CD1c-positive myeloid dendritic cell (primary cell): Measurements from ENCODE around the gene CD69.
"Not testable (repeated sequence)": the region's sequence is repeated elsewhere in the genome, so short reads cannot be mapped to it uniquely, and the experiment has no call there.

Source experiments
- DNase-seq: peaks from one replicate; pipeline ENCODE4 v3.0.0-alpha.2; 2016; ENCODE audit errors: extremely low spot score

Gene CD69

DNA sequence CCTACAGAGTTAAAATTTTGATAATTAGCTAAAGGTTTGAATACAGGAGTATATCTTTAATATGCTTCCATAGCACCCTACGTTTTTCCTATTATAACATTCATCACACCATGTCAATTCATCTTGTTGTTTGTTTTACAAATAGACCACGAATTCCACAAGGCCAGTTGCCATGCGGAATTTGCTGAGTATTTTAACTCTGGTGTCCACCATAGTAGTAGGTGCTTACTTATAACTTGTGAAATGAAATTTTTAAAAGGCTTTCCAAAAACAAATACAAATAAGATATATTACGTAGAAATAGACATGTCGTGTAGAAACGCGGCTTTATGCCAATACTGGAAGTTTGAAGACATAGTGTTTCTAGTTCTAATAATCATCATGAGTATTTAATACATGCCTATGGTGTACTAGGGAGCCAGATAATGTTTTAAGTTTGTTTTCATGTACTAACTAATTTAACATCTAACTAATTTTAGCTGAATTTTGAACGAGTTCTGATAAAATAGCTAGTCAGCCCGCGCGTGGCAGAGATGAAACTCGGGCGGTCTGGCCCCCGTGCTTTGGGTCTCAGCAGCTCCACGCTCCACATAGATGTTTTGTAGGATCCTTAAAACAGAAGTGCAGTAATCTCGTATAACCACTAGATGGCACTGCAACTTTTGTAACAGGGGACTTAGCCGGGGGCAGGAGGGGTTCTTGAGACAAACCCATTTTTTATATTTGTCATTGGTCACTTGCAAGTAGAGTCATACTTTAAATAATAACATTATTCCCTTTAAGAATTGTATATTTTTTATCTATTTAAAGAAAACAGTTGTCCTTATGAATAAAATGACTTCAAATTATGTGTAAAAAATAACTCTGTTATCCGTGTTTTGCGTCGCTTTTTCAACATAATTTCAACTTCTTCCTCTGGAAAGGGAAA, 10.2 kb downstream of the CD69 start:
- peak; percentile 86 for DNase-seq

DNA sequence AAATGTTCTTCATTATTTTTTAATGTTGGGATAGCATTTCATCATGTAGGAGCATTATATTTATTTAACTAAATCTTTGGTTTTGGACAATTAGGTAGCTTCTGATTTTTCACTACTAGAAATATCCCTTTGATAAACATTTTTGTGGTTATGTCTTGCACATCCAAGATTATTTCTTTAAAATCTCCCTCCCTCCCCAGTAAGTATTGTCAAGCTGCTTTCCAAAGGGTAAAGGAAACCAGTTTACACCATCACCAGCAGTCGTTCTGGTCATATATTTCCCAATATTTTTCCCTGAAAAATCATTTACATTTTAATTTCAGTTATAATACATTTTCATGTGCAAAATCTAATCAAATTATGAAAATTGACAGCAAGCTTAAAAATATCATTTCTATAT, 11.1 kb downstream of the CD69 start:
- DNase-seq, result no peak

DNA sequence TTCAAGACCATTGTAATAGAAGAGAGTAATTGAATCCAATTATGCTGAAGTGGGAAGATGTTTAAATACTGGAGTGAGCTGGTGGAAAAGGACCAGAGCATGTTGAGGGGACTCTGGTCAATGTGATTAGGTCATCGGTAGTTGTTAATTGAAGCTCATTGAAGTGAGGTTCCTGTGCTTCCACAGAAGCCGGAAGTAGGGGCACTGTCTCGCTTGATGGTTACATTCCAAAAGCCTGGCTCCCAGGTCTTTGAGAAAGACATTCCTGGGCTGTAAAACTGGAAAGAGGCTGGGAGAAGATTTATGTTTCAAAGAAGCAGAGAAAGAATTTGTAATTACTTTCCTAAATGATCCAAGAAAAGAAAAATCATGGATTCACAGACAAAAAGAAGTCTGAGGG, 15.5 kb downstream of the CD69 start:
- no peak for DNase-seq

DNA sequence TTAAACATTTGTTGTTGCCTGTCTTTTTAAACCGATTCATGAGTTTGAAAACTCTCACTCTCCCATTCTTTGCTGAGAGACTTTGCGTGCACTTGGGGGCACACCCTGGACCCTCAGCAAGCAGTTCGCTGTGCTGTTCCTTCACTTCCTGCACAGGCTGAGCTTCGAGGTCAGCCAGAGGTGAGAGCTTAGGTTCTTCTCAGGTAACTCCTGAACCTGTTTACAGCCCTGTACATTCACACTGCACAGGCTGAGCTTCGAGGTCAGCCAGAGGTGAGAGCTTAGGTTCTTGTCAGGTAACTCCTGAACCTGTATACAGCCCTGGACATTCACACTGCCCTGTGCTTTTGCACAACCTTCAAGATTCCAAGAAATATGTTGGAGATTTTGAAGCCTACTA, 18.0 kb downstream of the CD69 start:
- no peak for DNase-seq

DNA sequence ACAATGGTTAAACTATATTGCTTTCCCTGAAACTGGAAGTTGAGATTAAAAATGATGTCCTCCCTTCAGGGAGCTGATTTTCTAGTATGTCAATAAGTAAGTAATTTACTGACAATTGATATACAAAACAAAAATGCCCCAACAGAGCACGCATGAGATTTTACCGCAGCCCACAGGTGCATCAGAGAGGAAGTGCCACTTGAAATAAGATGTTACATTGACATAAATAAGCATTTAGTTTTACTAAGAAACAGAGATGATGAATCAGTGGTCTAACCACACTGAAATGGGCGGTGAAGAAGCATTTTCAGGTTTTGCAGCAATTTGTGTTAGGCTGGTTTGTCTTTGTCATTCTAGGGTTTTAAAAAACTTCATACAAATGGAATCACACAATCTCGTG, 19.0 kb downstream of the CD69 start:
- peak; percentile 76 for DNase-seq

DNA sequence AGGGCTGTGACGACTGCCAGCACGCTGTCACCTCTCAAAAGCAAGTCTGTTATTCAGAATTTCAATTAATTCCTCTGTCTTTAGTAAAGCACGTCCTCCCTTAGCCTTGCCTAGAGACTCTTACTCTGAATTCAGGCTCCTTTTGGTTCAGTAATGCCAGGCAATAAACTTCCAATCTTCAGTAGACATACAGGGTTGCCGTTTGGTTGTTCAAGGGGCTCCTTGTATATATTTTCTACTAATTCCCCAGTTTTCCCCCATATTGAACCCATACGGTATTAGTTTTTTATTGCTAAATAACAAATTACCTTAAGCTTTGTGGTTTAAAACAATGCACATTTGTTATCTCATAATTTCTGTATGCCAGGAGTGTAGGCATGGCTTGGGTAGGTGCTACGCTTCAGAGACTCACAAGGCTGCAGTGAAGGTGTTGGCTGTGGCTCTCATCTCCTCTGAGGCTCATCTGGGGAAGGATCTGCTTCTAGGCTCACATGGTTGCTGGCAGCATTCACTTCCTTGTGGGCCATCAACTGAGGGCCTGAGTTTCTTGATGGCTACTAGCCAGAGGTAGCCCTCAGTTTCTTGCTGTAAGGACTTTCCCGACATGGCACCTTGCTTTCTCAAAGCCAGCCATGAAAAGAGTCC, 20.5 kb downstream of the CD69 start:
- no peak for DNase-seq

DNA sequence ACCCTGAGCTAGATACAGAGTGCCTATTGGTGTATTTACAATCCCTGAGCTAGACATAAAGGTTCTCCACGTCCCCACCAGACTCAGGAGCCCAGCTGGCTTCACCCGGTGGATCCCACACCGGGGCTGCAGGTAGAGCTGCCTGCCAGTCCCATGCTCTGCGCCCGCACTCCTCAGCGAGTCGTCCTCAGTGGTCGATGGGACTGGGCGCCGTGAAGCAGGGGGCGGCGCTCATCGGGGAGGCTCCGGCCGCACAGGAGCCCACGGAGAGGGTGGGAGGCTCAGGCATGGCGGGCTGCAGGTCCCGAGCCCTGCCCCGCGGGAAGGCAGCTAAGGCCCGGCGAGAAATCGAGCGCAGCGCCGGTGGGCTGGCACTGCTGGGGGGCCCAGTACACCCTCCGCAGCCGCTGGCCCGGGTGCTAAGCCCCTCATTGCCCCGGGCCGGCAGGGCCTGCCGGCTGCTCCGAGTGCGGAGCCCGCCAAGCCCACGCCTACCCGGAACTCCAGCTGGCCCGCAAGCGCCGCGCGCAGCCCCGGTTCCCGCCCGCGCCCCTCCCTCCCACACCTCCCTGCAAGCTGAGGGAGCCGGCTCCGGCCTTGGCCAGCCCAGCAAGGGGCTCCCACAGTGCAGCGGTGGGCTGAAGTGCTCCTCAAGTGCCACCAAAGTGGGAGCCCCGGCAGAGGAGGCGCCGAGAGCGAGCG, 21.1 kb downstream of the CD69 start:
- not testable (repeated sequence) for DNase-seq

DNA sequence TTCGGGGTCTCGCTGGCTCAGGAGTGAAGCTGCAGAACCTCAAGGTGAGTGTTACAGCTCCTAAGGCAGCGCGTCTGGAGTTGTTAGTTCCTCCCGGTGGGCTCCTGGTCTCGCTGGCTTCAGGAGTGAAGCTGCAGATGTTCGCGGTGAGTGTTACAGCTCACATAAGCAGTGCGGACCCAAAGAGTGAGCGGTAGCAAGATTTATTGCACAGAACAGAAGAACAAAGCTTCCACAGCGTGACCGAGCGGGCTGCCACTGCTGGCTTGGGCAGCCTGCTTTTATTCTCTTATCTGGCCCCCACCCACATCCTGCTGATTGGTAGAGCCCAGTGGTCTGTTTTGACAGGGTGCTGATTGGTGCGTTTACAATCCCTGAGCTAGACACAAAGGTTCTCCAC, 21.8 kb downstream of the CD69 start:
- DNase-seq, result not testable (repeated sequence)

DNA sequence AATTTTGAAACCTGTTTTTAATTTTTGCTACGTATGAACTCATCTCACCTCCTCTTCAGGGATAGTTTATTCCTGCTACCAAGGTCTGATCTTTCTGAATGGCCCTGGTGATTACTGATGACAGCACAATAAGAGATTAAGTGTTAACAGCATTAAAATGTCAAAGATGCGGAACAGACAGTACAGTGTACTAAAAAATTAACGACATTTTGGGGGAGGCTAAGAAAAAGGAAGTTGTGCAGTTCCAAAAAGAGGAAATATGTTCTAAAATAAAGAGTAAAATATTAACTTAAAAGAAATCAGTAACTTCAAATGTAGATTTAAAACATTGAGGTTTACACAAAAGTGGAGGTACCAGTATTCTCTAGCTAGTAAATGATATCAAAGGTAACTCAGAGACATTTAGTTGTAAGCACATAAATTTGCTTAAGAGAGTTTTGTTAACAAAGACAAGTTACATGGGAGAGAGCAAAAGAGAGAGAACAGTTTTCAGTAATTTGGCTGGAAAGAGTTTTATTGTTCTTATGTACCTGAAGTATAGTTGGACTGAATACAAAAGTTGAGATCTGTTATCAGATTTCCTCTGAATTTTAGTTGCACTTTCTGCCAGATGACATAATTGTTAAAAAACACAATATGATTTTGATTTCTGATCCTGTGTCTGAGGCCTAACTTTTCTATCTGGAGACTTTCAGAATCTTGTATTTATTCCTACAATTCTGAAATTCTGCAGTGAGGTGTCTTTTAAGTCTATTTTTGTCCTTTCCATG, 23.6 kb downstream of the CD69 start:
- peak; percentile 75 for DNase-seq

DNA sequence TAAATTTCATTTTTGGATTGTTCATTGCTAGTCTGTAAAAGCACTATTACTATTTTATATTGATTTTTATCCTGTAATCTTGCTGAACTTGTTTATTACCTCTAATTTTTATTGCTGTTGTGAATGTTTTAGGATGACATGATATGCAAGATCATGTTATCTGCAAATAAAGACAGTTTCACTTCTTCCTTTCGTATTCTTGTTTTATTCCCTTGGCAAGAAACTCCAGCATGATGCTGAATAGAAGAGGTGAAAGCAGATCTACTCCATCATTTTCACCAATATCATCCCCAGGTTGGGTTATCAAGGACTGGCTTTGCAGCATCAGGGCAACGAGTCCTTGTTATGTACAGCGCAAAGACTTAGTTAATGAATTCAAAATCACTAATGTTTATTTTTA, 25.1 kb downstream of the CD69 start:
- DNase-seq, result peak; percentile 49

DNA sequence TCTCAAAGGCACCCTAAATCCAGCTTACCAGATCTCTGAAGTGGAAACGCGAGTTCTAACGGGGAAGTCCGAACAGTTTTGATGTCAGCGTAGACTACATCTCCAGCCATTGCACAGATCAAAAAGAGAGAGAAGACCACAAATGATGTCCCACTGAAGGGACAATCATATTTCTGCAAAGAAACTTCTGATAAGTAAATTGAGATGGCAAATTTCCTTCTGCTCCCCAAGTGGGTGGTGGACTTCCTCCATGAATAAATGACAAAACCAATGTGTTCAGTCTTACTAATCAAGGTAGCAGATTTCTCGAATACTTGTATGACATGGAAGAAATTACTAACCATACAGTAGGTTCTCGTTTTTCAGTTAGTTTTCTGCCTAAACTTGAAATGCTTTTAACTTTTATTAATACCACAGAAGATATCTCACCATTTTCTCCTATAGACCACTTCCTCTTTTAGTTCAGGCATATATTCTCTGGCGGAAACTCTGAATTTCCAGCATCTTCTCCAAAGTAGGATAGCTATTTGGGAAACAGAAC, 27.7 kb downstream of the CD69 start, which contains the start of gene CLECL1:
Gene CLECL1 (minus strand): TSS at position 177 of the 541 bp plus-strand sequence.
- peak; percentile 83 for DNase-seq

DNA sequence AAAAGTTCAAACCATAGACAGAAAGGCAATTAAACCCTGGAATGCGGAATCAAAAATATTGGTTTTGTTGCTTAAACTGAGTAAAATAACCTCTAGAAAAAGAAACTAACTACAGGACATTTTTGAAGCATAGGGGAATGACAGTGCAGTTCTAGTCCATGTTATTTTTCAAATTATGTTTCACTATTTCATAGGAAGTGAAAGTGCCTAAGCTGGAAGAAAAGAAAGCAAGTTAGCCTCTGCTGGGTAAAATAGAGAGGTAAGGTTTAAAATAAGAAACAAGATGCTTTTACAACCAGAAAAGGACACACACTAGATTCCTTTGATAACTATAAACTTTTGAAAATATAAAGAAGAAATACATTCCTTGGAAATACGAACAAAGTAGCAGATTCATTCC, 28.9 kb downstream of the CD69 start:
- peak; percentile 74 for DNase-seq

DNA sequence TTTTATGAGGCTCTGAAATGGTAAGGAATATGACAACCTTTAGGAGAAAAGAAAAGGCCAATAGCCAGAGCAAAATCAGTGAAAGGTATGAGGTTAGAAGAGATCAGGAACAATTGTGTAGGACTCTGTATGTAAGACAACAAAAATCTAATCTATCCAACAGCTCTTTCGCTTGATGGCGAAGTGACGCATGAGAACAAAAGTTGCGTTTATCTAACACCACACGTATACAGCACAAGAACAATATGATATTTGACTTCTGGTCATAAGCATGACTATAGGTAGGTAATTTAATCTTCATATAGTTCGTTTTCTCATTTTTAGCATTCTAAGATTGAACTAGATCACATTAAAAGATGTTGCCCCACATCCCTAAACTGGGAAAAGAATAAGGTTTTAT, 29.3 kb downstream of the CD69 start:
- DNase-seq, result no peak

DNA sequence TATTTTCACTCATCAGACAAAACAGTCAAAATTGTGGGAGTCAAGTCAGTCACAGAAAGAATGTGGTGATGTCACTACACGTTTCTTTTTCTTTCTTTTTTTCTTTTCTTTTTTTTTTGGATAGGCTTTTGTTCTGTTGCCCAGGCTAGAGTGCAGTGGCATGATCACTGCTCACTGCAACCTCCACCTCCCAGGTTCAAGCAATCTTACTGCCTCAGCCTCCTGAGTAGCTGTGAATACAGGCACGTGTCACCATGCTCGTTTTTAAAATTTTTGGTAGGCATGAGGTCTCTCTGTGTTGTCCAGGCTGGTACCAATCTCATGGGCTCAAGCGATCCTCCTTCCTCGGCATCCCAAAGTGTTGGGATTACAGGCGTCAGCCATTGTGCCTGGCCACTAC, 30.1 kb downstream of the CD69 start:
- DNase-seq, result no peak

DNA sequence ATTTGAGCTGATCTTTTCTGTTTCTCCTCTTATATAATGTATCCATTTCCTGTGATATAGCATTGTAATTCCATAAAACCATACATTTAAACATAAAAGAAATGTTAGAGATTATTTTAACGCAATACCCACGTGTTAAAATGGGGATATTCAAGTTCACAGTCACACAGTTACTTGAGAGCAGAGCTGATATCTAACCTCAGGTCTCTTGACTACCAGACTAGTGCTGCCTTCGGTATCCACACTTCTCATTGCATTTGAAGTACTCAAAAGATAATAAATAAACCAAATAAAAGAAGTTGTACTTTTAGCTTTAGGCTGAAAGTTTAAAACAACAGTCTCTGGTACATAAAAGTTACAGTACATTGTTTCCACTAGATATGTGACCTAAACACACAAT, 30.7 kb downstream of the CD69 start:
- no peak for DNase-seq

DNA sequence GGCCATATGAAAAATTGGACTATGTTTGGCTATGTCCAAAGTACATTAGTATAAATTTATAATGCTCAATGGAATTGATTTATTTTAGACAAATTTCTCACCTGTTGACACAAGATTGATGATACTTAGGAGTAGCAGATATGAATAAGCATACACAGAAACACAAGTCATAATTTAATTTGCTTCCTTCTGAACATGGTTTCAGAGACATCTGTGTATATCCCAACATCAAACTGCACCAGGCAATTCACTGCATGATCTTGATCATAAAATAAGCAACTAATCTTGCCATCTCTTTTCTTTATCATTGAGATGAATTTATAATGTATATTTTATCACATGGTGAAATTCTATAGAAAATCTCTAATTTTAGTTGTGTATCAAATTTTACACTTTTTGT, 31.6 kb downstream of the CD69 start:
- no peak for DNase-seq

DNA sequence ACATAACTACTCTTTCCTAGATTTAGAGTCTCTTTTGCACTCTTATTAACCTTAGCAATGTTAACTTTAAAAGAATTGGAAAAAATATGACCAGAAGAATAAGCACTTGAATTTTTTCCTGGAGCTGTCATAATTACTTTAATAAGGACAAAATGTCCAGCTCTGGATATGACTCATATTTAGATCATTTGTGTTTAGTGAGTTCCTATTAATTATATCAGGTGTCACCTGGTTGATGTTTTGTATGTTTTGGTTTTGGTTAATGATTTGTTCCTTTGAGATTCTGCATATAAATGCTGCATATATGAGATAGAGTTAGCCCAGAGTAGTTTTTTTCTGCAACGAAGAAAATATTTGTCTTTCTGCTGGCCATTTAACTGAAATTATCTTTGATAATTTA, 32.9 kb downstream of the CD69 start:
- no peak for DNase-seq

DNA sequence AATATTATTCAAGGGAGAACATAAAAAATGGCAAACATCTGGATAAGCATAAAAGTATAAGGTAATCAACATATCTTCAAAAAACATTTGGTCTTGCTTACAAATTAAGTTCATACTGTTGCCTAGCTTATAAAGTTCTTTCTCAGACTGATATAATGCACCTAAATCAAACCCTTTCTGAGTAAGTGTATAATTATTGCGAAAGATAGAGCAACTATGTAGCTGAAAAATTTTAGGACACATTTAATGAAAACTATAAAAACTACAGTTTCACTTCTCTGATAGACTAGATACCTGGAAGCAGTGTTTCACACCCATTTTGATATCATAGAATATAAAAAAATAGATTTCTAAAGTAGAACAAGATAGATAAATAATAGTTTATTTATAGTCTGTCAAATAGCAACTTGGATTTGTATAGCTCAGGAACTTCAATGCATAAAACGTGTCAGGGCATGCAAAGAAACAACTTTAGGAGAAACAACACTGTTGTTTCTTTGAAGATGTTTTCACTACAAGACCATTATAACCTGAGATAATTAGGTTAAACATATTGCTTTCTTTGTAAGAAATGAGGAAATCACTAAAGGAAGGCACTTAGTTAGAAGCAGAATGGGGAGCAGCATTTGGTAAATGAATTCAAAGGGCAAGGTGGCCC, 35.4 kb downstream of the CD69 start:
- DNase-seq, result no peak

DNA sequence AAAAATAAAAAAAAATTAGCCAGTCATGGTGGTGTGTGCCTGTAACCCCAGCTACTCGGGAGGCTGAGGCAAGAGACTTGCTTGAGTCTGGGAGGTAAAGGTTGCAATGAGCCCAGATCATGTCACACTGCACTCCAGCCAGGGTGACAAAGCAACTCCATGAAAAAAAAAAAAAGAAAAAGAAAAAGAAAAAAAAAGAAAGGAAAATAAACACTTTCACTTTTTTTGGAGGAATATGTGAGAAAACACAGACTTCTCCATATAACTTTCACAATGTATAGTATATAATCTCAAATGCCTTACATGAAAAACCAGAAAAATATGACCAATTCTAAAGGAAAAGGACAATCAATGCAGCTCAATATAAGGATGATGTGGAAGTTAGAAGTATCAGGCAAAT, 36.7 kb downstream of the CD69 start:
- DNase-seq, result no peak

DNA sequence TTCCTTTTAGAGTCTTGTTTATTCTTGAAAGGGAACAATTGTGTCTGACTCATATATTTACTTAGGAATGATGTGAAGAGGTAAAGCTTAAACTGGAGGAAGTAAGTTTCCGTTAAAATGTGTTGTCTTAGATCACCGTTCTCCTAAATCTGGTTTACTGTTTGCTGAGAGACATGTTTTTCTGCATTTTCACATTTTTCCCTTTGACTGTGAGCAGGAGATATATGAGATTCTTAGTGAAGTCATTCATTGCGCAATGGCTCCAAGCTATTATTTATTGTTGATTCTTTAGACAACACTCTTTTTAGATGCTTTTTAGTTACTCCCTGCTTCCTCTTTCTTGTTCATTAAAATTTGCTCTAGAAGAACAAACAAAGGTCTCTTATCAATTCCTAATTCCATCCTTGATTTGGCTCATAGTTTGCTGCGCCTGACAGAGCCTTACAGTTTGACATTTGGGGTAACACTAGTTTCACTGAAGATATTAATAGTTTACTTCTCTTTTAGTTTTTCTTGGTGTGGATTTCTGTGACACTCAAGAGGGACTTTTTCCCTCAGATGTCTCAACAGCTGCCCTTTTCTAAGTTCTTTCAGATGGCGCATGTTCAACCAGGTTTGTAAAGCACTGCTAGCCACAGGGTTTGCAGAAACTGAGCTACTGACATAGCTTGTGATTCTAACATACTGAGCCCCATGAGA, 39.2 kb downstream of the CD69 start:
- peak; percentile 52 for DNase-seq
